Smooth muscle cell (in vitro differentiated cells): Measurements from ENCODE around the gene UBE2F. TPM values are rescaled to one million over a fixed set of nuclear protein-coding genes. Genes with fewer than 3 reads are reported as not detected.
A peak's percentile ranks its signal among the peaks of the same experiment; 100 is the strongest.

Experiments
- DNase-seq: peaks from one replicate; lab custom pipeline; 2025; ENCODE audit not compliant: unreplicated experiment; lab: John Stamatoyannopoulos, UW
- H2AFZ ChIP-seq: fragments of 200-600 bp; sonication (generic); 2 replicates; pipeline ENCODE4 v1.6.0; 2016; ENCODE audit warnings: antibody characterized with exemption, low read depth, mild to moderate bottlenecking
- H3F3A ChIP-seq: fragments of 200-600 bp; sonication (generic); 2 replicates; pipeline ENCODE4 v1.6.0; 2017; ENCODE audit warnings: antibody characterized with exemption, low read depth
- H3K27ac ChIP-seq: fragments of 200-600 bp; sonication (generic); 2 replicates; pipeline ENCODE4 v1.5.1; 2016; ENCODE audit warnings: low read depth, mild to moderate bottlenecking
- H3K27me3 ChIP-seq: fragments of 200-600 bp; sonication (generic); 2 replicates; pipeline ENCODE4 v1.6.1; 2016; ENCODE audit warnings: low read depth, mild to moderate bottlenecking
- H3K36me3 ChIP-seq: fragments of 200-600 bp; sonication (generic); 2 replicates; pipeline ENCODE4 v1.5.1; 2016; ENCODE audit warnings: low read depth
- H3K4me1 ChIP-seq: fragments of 200-600 bp; sonication (generic); 2 replicates; pipeline ENCODE4 v1.5.1; 2016; ENCODE audit warnings: low read depth
- H3K4me2 ChIP-seq: fragments of 200-600 bp; sonication (generic); 2 replicates; pipeline ENCODE4 v1.6.0; 2016; ENCODE audit warnings: mild to moderate bottlenecking
- H3K4me3 ChIP-seq: fragments of 200-600 bp; sonication (generic); 2 replicates; pipeline ENCODE4 v1.5.1; 2016; ENCODE audit warnings: mild to moderate bottlenecking
- H3K79me2 ChIP-seq: fragments of 200-600 bp; sonication (generic); 2 replicates; pipeline ENCODE4 v1.6.0; 2016; ENCODE audit warnings: low read depth, mild to moderate bottlenecking
- H3K9ac ChIP-seq: fragments of 200-600 bp; sonication (generic); 2 replicates; pipeline ENCODE4 v1.6.0; 2016; ENCODE audit warnings: low read depth
- H3K9me3 ChIP-seq: fragments of 200-600 bp; sonication (generic); replicated peaks from 2 replicates; pipeline ENCODE4 v1.5.1; 2016; ENCODE audit warnings: low read depth
- H4K20me1 ChIP-seq: fragments of 200-600 bp; sonication (generic); 2 replicates; pipeline ENCODE4 v1.6.0; 2016; ENCODE audit warnings: low read depth
- CTCF ChIP-seq: fragments of 200-600 bp; sonication (generic); IDR thresholded peaks from 2 replicates; pipeline ENCODE4 v1.5.1; 2017; ENCODE audit warnings: borderline replicate concordance, mild to moderate bottlenecking, antibody characterized with exemption; ENCODE audit not compliant: insufficient read depth, poor library complexity, severe bottlenecking
- WGBS: methylation state at CpG from one replicate; pipeline ENCODE4 v1.1.7; 2016; ENCODE audit warnings: low lambda C conversion rate; 5-methylcytosine and 5-hydroxymethylcytosine counted together
- polyA plus RNA-seq: library from polyadenylated mRNA; unstranded; fragments of >200 nt; fragmentation: Nextera tagmentation; extraction: Ambion mirVana; gene quantifications from 2 replicates; pipeline ENCODE4 v1.2.1, GENCODE V29; 2016
- total RNA-seq: library from RNA; depleted of rRNA; stranded (reverse); fragments of >200 nt; gene quantifications from 2 replicates; pipeline ENCODE4 v1.2.3, GENCODE V29; 2014

UBE2F gene
- total and polyA plus RNA-seq, 2 experiments from 2014 or later, result 52.5 to 94.8 TPM

GRCh38 chr2:237968048-237968862 lies 1.4 kb downstream of the UBE2F start:
- WGBS, result 62% methylated on average over 11 of the region's 11 CpGs
- DNase-seq, result no peak
- H3K27me3 ChIP-seq, result no peaks in the 10 kb centered on the region
- H3K36me3 ChIP-seq, result no peaks in the 10 kb centered on the region
- H3K79me2 ChIP-seq, result peaks cover 60% of the 10 kb centered on the region
- H3K9me3 ChIP-seq, result no peaks in the 10 kb centered on the region
- peak overlapping the region; percentile 91 for H3K4me3 ChIP-seq
- peak overlapping the region; percentile 81 for H3K9ac ChIP-seq
- peaks cover 59% of the 10 kb centered on the region for H4K20me1 ChIP-seq
- H3K4me2 ChIP-seq, result peak overlapping the region; percentile 99
- no peak for TF ChIP-seq CTCF
- H3K27ac ChIP-seq, result no peak overlapping the region
- no peaks in the 10 kb centered on the region for H3F3A ChIP-seq
- H3K4me1 ChIP-seq, result peaks cover 13% of the 10 kb centered on the region
- H2AFZ ChIP-seq, result no peak overlapping the region

- TF ChIP-seq CTCF, result no peak
- H3K79me2 ChIP-seq, result peaks cover 91% of the 10 kb centered on the region
- H3K27me3 ChIP-seq, result no peaks in the 10 kb centered on the region
- peaks cover 10% of the 10 kb centered on the region for H3K4me1 ChIP-seq
- DNase-seq, result no peak
- no peak overlapping the region for H3K27ac ChIP-seq
- no peak overlapping the region for H3K4me3 ChIP-seq
- no peak overlapping the region for H3K9ac ChIP-seq
- no peak overlapping the region for H2AFZ ChIP-seq
- H4K20me1 ChIP-seq, result peaks cover 90% of the 10 kb centered on the region
- H3K4me2 ChIP-seq, result no peak overlapping the region
- no peaks in the 10 kb centered on the region for H3K36me3 ChIP-seq
- no peaks in the 10 kb centered on the region for H3F3A ChIP-seq
- WGBS, result 72% methylated on average over 4 of the region's 4 CpGs
- H3K9me3 ChIP-seq, result no peaks in the 10 kb centered on the region
These were observed 4.8 kb downstream of the UBE2F start for GRCh38 chr2:237971661-237972060.

DNA sequence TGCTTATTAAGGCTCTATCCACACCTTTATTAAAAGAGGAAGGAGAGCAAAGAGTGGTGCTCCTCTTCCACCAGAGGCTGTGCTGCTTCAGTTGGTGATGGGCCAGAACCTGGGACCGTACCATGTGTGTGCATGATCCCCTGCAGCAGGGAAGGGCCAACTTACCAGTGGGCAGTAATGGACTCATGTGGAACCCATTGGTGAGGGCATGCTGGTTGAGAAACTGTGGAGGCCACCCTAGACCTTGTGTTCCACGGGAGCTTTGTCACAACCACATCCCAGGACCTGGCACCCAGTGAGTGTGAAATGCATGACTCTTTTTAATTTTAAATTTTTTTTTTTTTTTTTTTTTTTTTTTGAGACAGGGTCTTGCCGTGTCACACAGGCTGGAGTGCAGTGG lies 5.4 kb downstream of the UBE2F start:
- no peaks in the 10 kb centered on the region for H3K9me3 ChIP-seq
- H3F3A ChIP-seq, result no peaks in the 10 kb centered on the region
- H4K20me1 ChIP-seq, result peaks cover 96% of the 10 kb centered on the region
- no peak for TF ChIP-seq CTCF
- H3K36me3 ChIP-seq, result no peaks in the 10 kb centered on the region
- no peak overlapping the region for H2AFZ ChIP-seq
- no peaks in the 10 kb centered on the region for H3K27me3 ChIP-seq
- H3K4me3 ChIP-seq, result no peak overlapping the region
- no peak overlapping the region for H3K4me2 ChIP-seq
- H3K9ac ChIP-seq, result no peak overlapping the region
- peaks cover 96% of the 10 kb centered on the region for H3K79me2 ChIP-seq
- H3K4me1 ChIP-seq, result peaks cover 10% of the 10 kb centered on the region
- no peak overlapping the region for H3K27ac ChIP-seq
- 100% methylated on average over 3 of the region's 3 CpGs for WGBS
- no peak for DNase-seq

DNA sequence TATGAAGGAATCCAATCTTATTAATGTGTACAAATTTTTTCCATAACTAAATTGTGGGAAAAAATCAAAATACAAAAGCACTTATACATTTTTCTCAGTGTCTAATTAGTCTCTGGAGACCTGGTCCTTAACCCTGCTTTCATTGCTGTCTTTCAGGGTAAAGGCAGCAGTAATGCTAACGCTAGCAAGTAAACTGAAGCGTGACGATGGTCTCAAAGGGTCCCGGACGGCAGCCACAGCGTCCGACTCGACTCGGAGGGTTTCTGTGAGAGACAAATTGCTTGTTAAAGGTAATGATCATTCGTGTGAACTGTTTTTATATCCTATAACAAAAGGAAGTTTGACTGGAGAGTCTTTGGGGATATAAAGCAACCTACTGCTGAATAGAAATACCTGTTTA lies 6.1 kb downstream of the UBE2F start:
- Histone ChIP-seq H3K4me2 (no peak overlapping the region), H3K79me2 (peaks cover 96% of the 10 kb centered on the region), H3K36me3 (no peaks in the 10 kb centered on the region), H4K20me1 (peaks cover 97% of the 10 kb centered on the region), H3K27ac (no peak overlapping the region), H3K27me3 (no peaks in the 10 kb centered on the region), H2AFZ (no peak overlapping the region), H3K9me3 (no peaks in the 10 kb centered on the region), H3K4me1 (peaks cover 8% of the 10 kb centered on the region), H3K9ac (no peak overlapping the region), H3K4me3 (no peak overlapping the region), H3F3A (no peaks in the 10 kb centered on the region)
- WGBS, result 96% methylated on average over 10 of the region's 10 CpGs
- no peak for DNase-seq
- no peak for TF ChIP-seq CTCF
